GM19025 (cell line): ENCODE measurements around the gene MYH8.

ENCODE experiments used
- ATAC-seq: cut with Tn5 transposase; IDR thresholded peaks from one replicate; pipeline ENCODE4 v1.9.1; 2021; ENCODE audit warnings: mild to moderate bottlenecking, low read depth, moderate library complexity; ENCODE audit not compliant: unreplicated experiment

Gene MYH8

DNA sequence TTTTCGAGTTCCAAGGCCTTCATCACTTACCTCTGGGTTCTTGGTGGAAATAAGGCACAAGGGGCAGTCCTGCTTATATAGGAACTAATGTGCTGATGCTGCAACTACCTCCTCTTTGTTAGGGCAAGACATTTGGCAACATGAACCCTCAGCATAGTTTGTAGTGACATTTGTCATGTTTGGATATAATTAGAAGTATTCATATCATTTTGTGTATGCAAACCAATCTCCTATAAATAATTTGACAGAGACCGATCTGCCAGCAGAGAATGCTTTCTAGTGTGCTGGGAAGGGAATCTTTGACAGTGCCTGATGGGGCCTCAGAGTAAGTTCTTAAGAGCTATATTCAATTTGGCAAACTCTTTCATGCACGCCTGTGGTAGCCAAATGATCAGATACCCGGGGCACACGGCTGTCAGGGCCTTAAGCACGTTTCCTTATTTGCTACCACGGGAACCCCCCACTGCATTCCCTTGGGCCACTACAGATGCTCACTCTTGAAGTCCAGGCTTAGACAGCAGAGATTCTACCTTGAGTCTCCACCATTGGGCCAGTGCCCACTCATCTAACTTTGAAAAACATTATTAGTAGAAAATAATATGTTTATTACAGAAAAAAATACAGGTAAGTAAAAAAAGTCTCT is at the start of gene MYH8:
MYH8 (minus strand) TSS at position 51 of the 643 bp plus-strand sequence. CDS start 1,723 bp downstream, outside the sequence.
- no peak for ATAC-seq

DNA sequence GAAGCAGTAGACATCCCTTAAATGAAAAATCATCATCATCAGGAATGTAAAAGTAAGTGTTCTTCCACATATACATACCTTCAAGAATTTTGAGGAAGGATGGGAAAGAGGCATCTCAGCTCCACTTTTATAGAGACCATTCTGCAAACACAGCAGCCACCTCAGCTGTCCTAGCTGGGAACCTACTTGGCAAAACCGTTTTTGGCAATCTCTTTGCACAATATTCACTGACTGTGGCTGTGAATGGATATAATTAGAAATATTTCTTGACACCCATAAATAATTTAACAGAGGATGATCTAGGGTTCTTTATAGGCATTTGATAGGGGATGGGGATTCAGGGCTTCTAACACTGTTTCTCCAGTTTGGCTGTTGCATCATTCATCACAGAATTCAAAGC is 47.7 kb upstream of the MYH8 start, which contains the start of gene MYH4:
MYH4 (minus strand) TSS at position 101 of the 400 bp plus-strand sequence. CDS start 2,814 bp downstream, outside the sequence.
- ATAC-seq: no peak

DNA sequence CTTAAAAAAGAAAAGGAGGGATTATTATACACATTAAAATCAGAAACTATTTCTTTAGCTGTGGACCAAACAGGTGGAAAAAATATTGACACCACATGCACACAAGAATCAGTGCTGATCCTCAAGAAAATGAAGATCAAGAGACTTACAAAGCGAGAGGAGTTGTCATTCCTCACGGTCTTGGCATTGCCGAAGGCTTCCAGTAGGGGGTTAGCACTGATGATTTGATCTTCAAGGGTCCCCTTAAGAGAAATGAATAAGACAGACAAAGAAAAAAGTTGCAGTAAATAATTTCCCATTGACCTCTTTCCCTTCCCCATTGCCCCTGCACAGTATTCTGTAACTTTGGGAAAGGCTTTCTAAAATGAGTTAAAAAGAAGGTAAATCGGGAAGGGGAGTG is 41.7 kb upstream of the MYH8 start:
- ATAC-seq: no peak

DNA sequence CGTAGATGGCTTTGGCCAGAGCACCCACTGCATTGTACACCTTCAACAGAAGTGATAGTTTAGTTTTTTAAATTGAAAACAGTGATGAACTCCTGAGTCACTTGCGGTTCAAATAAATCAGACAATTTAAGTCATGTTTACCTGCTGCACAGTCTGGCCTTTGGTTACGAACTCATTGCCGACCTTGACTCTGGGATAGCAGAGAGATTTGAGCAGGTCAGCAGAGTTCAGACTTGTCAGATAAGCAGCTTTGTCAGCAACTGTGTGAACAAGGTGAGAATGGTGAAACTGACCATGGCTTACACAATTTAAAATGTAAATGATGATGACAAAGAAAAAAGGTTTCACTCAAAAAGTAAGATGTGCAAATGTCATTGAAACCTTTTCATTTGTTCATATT is 38.3 kb upstream of the MYH8 start:
- ATAC-seq: no peak

DNA sequence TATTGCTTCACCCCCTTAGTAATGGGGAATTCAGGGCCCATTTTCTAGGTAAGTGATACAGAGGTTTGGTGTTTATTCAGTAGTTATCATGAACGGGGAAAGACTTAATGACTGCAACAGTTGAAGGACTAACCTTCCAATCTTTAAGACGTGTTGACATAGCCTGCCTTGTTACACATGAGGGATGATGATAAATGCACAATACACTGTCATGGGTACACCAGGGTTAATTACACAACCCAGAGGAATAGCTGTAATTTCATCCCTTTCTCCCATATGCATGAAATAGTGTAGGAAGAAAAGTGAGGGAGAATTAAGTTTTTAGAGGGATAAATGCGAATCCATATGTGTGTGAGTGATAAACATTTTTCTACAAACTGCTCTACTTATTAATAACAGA is 37.0 kb upstream of the MYH8 start:
- ATAC-seq: no peak

DNA sequence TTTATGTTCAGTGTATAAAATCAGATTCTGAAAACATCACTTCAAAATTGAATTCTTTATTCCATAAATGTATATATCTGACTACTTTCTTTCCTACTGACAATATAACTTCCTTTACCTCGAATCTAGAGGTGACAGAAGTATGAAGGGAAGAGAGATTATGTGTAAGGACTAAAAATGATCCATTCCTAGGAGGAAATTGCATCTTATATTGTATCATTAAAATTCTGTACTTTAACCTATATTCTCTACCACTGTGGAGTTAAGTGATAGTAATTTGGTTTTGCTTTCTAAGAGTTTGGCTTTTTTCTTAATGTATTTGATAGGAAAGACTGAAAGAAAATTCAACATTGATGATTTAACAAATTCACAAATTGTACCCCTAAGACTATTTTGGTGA is 36.2 kb upstream of the MYH8 start:
- no peak for ATAC-seq

DNA sequence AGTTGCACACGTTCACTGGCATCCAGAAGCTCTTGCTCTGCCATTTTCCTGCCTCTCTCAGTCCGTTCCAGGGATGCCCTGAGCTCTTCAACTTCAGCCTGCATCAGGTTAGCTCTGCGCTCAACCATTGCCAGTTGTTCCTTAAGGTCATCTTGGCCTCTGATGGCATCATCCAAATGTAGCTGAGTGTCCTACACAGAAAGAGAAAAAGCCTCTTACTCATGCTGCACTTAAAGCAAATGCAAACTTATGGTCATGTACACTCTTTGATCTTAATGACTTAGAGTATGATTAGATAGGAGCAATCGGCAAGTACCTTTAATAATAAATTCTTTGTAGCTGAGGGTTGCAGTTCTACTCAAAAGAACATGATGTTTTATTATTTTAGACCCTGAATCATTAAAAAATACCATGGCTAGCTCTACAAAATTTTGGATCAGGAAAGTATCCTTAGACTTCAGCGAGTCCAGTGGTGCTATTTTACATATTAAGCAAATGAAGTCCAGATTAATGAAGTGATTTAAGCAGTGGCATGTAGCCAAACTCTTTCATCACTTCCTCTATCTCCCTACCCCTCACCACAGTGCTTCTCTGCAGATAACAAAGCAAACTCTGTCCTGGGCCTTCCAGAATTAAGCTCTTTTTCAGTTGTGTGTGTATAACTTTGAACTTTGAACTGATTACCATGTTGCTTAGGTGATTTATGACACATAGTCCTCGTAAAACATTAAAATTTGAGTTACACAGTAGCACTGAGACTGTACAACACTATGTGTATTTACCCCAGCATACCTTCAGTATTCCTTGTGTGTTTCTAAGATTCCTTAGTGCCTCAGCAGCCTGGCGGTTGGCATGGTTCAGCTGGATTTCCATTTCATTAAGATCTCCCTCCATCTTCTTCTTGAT is 25.5 kb upstream of the MYH8 start:
- no peak for ATAC-seq

DNA sequence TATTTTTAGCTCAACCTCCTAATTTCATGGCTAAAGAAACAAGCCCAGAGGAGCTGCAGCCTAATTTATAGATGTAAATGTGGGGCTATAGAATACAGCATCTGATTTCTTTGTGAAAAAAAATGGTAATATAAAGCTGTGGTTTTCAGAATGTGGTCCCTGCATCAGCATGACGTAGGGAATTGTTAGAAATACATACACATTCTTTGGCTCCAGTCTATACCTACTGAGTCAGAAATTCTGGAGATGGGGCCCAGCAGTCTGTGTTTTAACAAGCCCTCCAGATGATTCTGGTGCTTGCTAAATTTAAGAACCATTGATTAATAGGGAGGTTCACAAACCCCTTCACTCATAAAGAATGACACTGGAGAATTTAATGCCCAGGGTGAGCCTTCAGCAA is 18.1 kb upstream of the MYH8 start:
- ATAC-seq: no peak

DNA sequence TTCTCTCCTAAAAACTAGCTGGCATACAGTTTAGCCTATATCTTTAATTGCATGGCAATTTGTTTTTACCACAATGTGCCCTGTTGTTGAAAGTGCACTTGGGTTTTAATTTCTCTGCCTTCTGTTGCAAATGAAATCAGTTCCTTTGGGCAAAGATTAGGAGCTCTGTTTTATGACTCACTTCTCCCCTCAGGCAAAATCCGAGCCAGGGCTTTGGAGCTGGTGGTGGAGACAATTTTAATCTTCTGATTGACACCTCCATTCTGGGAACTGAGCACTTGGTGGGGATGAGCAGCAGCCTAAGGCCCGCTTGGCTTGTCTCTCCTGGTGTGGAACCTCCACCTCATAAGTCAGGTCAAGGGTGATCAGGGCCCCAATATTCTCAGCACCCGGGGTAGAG is 13.3 kb upstream of the MYH8 start:
- no peak for ATAC-seq

DNA sequence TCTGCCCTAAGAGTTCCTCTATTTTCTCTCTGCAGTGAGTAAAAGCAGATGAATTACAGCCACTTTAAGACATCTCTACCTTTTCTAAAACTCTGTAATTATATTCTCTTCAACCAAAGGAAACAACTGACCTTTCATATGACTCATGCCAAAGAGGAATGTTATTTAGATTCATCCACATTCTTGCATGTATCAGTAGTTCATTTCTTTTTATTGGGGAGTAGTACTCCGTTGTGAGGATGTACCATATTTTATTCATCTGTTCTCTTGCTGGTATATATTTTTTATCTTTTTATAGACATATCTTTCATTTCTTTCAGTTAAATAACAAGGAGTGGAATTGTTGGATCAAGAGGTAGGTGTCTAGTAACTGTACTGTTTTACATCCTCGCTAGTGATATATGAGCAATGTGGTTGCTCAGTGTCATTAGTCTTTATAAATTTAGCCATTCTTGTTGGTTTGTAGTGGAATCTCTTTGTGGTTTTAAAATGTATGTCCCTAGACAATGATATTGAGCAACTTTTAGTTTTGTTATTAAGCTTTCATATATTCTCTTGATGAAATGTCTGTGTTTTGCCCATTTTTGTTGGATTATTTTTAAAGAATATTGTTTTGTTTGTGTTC is 7.8 kb upstream of the MYH8 start:
- no peak for ATAC-seq

DNA sequence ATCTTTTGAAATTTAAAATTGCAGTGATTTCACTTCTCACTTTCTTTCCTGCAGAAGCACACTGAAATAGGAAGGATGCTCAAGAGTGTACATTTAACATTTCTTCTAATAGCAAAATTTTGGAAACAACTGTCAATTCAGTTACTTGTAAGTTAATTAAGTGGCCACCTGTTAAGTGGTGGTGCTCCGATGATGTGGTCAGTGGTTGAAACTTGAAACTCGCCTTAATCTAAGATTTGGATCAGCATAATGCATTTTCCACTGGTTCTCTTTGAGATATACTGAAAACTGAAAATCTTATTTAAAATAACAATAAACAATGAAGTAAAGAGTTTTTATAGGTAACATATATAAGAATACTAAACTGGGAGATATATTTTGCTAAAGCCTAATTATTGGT is 7.0 kb upstream of the MYH8 start:
- no peak for ATAC-seq

DNA sequence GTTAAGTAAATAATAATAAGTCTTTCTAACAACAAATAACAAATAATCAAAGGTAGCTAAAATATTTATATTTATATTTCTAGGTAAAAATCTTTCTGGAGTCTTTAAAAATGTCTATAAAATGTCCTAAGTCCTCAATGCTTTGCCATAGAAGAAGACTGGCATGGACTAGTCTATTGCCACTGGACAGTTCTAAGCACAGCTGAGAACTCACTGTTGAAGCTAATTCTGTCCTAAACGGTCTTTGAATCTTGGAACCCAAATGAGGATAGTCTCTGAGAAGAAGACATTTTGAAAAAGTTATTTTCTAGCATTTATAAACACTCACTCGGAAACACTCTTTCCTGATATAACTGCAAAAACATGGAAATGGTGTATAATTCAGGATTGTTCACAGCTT is 539 bp downstream of the MYH8 start:
- ATAC-seq: no peak

DNA sequence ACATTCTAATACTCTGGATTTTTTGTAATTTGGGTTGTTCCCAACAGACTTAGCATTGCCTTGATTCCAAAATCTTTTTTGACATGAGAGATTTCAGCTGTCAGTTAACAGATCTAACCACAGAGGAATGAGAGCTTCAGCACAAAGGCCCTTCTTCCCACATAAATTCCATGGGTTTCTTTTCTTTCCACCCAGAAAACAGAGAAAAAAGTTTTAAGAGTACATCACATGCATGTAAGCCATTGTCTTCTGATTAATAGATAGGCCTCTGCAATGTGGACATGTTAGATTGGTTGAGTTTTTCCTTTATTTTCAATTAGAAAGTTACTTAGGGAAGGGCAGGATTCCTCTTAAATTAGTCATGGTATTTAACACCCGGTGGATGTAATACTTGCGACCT is 939 bp downstream of the MYH8 start:
- no peak for ATAC-seq

DNA sequence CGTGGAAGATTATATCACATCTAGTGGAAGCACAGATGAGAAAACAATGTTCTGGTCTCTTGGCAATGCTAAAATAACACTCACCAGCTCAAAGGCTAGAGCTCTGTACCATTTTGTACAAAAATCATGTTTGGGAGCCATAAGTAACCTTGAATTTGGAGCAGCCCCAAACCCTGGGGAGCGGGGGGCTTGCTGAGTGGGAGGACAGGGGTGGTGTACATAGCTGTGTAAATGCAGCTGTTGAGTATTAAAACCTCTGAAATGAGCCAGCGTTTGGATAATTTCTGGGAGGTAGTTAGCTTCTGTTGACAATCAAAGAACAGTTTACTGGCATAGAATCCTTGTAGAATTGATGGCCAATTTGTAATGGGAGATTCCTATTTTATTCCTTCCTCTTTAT is 4.3 kb downstream of the MYH8 start:
- ATAC-seq: no peak

DNA sequence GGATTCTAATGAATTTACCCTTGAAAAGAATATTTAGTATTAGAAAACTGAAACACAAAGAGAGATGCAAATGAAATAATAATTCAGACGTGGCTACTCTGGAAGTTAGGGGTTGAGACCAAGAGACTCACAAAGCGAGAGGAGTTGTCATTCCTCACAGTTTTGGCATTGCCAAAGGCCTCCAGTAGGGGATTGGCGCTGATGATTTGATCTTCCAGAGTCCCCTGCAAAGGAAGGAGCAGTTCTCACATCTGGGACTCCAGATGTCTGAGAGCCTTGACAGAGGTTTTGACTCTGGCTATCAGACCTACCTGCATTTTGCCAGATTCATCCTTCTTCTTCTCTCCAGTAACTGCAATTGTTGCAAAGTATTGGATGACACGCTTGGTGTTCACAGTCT is 6.6 kb downstream of the MYH8 start:
- ATAC-seq: no peak

DNA sequence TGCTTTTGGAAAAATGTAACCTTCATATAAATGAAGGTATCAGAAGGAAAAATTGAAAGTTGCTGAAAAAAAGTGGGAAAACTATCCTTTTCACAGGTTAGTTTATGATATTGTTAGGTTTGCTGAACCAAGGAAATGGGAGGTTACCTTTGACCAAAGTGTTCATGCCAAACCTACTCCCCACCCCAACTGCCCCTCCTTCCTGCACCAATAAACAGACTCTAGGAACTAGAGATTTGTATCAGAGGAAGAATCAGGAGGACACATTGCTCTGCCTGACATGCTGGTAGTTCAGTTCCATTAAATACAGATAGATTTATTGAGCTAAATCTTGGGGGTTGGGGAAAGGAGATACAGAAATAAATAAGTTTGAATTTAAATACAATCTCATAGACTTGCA is 18.2 kb downstream of the MYH8 start:
- no peak for ATAC-seq

DNA sequence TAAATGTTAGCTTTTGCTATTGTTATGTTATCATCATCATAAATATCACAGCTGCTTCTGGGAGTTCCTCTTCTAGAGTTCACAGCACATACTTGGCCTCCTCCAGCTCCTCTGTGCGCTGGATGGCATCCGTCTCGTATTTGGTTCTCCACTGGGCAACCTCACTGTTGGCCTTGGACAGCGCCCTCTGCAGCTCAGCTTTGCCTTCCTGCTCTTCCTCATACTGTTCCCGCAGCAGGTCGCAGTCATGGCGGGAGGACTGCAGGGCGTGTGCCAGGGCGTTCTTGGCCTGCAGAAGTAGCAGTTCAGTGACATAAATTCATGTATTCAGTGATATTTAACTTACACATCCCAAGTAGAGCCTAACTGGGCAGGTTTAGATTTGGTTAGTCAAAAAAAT is 23.4 kb downstream of the MYH8 start:
- ATAC-seq: no peak

DNA sequence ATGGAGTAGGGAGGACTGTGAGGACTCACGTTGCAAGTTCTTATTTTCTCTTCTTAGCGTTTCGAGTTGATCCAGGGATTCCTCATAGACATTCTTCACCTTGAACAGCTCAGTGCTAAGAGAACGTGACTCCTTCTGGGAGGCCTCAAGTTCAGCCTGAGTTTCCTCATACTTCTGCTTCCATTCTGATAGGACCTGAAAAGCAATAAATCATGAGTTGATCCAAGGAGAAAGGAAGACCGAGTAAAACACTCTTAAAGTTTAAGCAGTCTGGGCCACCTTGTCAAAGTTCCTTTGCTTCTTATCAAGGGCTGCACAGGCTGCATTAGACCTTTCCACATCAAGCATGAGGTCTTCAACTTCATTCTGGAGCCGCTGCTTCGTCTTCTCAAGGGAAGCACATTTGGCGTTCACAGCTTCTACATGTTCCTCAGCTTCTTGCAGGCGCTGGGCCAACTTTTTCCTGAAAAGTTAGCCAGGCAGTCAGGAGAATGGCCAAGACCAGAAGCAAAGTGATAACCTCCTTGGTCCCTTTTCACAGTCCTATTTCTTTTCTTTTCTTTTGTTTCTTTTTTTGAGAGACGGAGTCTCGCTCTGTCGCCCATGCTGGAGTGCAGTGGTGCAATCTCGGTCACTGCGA is 25.1 kb downstream of the MYH8 start:
- no peak for ATAC-seq

DNA sequence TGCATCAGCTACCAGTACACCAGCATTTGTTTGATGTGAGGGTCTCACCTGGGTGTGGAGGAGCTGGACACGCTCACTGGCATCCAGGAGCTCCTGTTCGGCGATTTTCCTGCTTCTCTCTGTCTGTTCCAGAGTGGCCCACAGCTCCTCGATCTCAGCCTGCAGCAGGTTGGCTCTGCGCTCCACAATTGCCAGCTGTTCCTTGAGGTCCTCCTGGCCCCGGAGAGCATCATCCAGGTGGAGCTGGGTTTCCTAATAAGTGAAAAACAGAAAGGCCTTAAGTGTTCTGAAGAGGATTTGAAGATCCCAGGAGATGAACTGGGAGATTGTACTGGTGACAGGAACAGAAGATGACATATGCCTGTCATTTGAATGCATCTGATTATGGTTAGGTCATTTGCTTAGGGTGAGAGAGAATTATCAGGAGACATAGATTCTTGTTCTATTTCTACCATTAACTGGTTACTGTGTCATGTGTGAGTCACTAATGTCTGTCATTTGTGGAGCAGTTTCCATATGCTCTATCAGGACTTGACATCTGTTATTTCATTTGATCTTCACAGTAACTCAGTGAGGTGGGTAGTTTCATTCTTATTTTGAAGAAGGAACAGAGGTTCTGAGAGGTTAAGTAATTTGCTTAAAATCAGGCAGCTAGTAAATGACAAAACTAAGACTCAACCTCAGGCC is 27.4 kb downstream of the MYH8 start:
- ATAC-seq: no peak

DNA sequence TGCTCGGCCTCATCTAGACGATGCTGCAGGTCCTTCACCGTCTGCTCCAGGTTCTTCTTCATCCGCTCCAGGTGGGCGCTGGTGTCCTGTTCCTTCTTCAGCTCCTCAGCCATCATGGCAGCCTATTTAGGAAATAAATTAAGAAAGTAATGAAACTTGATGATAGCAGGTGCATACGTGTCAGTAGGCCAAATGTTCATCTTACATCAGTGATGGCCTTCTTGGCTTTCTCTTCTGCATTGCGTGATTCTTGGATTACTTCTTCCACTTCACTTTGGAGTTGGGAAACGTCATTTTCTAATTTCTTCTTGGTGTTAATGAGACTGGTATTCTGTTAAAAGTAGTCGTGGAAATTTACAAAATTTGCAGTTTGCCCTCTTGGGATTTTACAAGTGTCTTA is 28.9 kb downstream of the MYH8 start:
- no peak for ATAC-seq
